GM19351 (cell line): ENCODE data around the gene CLRN2.
"Not testable (repeated sequence)": the region's sequence is repeated elsewhere in the genome, so short reads cannot be mapped to it uniquely, and the experiment has no call there.

Source experiments
- ATAC-seq: cut with Tn5 transposase; IDR thresholded peaks from one replicate; pipeline ENCODE4 v1.9.1; 2021; ENCODE audit warnings: mild to moderate bottlenecking, moderate library complexity; ENCODE audit not compliant: unreplicated experiment

The CLRN2 gene

GRCh38 chr4:17502756-17503155 is 12.2 kb upstream of the CLRN2 start:
- ATAC-seq = no peak

- no peak for ATAC-seq
Observed at GRCh38 chr4:17504081-17504480, 10.9 kb upstream of the CLRN2 start.

GRCh38 chr4:17510582-17510981 is 4.4 kb upstream of the CLRN2 start:
- ATAC-seq = no peak

- ATAC-seq = no peak
Observed at GRCh38 chr4:17511051-17511450, 3.9 kb upstream of the CLRN2 start.

- peak; percentile 64 for ATAC-seq
Observed at GRCh38 chr4:17511509-17511949, 3.4 kb upstream of the CLRN2 start.

GRCh38 chr4:17511950-17512795 is 2.8 kb upstream of the CLRN2 start, which contains the start of gene QDPR:
QDPR (minus strand) TSS chr4:17512090; CDS start chr4:17512054, 36 bp downstream.
- peak; percentile 91 for ATAC-seq

- ATAC-seq = no peak
Observed at GRCh38 chr4:17512973-17513665, 1.8 kb upstream of the CLRN2 start.

GRCh38 chr4:17515445-17516407 is 761 bp downstream of the CLRN2 start:
- no peak for ATAC-seq

GRCh38 chr4:17516980-17517379 is 2.0 kb downstream of the CLRN2 start:
- no peak for ATAC-seq

- no peak for ATAC-seq
Observed at GRCh38 chr4:17517664-17518063, 2.7 kb downstream of the CLRN2 start.

- ATAC-seq = no peak
Observed at GRCh38 chr4:17521595-17521994, 6.6 kb downstream of the CLRN2 start.

- ATAC-seq = no peak
Observed at GRCh38 chr4:17523662-17524061, 8.7 kb downstream of the CLRN2 start.

GRCh38 chr4:17526695-17527477 is 11.9 kb downstream of the CLRN2 start:
- ATAC-seq = no peak

- ATAC-seq = no peak
Observed at GRCh38 chr4:17528551-17529165, 13.7 kb downstream of the CLRN2 start.

GRCh38 chr4:17531538-17532285 is 16.7 kb downstream of the CLRN2 start:
- no peak for ATAC-seq

- no peak for ATAC-seq
Observed at GRCh38 chr4:17534705-17535104, 19.7 kb downstream of the CLRN2 start.

GRCh38 chr4:17535242-17535641 is 20.3 kb downstream of the CLRN2 start:
- ATAC-seq = peak; percentile 70

GRCh38 chr4:17535906-17536305 is 20.9 kb downstream of the CLRN2 start:
- ATAC-seq = no peak

- not testable (repeated sequence) for ATAC-seq
Observed at GRCh38 chr4:17537060-17537459, 22.1 kb downstream of the CLRN2 start.
